IPS DF 6.9 (cell line): Measurements from ENCODE around the gene PARVB.

Source experiments
- DNase-seq: peaks from one replicate; pipeline ENCODE4 v3.0.0-alpha.2; 2013; ENCODE audit warnings: low read depth, low spot score
- H3K27ac ChIP-seq: one replicate; pipeline ENCODE4 v1.5.1; 2013; ENCODE audit warnings: low read length, control low read depth
- H3K27me3 ChIP-seq: 2 replicates; pipeline ENCODE4 v1.6.1; 2013; ENCODE audit warnings: mild to moderate bottlenecking, low read length; ENCODE audit not compliant: control insufficient read depth, insufficient read depth
- H3K36me3 ChIP-seq: 2 replicates; pipeline ENCODE4 v1.6.1; 2013; ENCODE audit warnings: low read length; ENCODE audit not compliant: control insufficient read depth, insufficient read depth
- H3K4me1 ChIP-seq: 2 replicates; pipeline ENCODE4 v1.6.1; 2013; ENCODE audit warnings: low read length; ENCODE audit not compliant: control insufficient read depth, insufficient read depth
- H3K4me3 ChIP-seq: 2 replicates; pipeline ENCODE4 v1.5.1; 2013; ENCODE audit warnings: mild to moderate bottlenecking, low read length
- H3K9me3 ChIP-seq: 2 replicates; pipeline ENCODE4 v1.6.1; 2013; ENCODE audit warnings: low read length, inconsistent platforms; ENCODE audit not compliant: control insufficient read depth, insufficient read depth
- WGBS: extraction: QIAGEN DNeasy Blood & Tissue Kit; methylation state at CpG from one replicate; pipeline ENCODE4 v1.1.7; 2013; ENCODE audit warnings: mixed read lengths, missing lambda C conversion rate; ENCODE audit not compliant: insufficient read length, insufficient coverage; 5-methylcytosine and 5-hydroxymethylcytosine counted together

PARVB gene

DNA sequence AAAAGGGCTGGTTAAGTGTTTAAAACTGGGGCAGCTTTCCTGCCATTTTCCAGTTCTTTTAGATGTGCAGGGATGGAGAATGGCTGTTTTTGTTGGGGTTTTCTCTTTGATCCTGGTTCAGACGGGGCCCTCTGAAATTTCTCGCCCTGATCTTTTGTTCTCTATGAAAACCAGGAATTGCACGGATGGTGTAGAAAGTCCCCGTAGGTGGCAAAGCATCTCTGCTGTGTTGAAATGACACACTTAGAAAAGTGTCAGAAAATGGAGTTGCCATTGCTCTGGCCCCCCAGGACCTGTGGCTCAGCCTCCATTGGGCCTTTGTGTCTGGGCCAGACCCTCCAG, 63.0 kb downstream of the PARVB start:
- H3K27ac ChIP-seq = no peak overlapping the region
- WGBS = no CpG with 5 or more reads among the region's 4 CpGs
- no peaks in the 10 kb centered on the region for H3K9me3 ChIP-seq
- no peak overlapping the region for H3K4me3 ChIP-seq
- no peak for DNase-seq
- no peaks in the 10 kb centered on the region; the same call in 1 of the 2 replicates for H3K4me1 ChIP-seq
- H3K27me3 ChIP-seq = no peaks in the 10 kb centered on the region
- H3K36me3 ChIP-seq = no peaks in the 10 kb centered on the region

DNA sequence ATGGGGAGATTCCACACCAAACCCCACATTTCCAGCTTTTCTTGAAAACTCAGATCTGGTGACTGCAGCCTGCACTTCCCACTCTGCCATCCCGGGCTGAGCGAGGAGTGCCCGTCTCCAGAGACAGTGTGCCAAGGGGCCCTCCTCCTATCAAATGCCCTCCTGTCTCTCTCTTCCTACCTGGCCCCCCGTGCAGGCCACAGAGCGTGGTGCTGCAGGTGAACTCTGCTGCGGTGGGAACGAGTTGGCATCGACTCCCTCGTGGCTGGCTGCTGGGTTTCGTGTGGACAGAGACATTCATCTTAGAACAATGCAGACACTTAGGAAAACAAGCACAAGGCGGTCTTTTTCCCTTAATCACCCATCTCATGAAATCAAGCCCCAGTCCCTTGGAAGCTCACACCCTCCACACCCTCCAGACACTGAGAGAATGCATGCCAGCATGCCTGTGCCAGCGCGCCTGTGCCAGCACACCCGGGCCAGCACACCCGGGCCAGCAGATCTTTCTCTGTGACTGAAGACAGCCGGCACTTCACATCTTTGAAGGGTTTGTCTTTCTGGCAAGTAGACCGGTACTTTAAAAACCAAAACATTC, 65.0 kb downstream of the PARVB start:
- Histone ChIP-seq H3K27me3 (no peaks in the 10 kb centered on the region), H3K9me3 (no peaks in the 10 kb centered on the region), H3K4me3 (no peak overlapping the region), H3K4me1 (no peaks in the 10 kb centered on the region), H3K36me3 (no peaks in the 10 kb centered on the region), H3K27ac (no peak overlapping the region)
- DNase-seq = no peak
- no CpG with 5 or more reads among the region's 17 CpGs for WGBS

- H3K4me1 ChIP-seq = no peaks in the 10 kb centered on the region
- H3K27me3 ChIP-seq = no peaks in the 10 kb centered on the region
- no peaks in the 10 kb centered on the region for H3K36me3 ChIP-seq
- no peak overlapping the region for H3K27ac ChIP-seq
- H3K9me3 ChIP-seq = no peaks in the 10 kb centered on the region
- no peak for DNase-seq
- no CpG with 5 or more reads among the region's 15 CpGs for WGBS
- no peak overlapping the region for H3K4me3 ChIP-seq
Measured at GRCh38 chr22:44089717-44090570, 65.8 kb downstream of the PARVB start.

- no peak overlapping the region for H3K4me3 ChIP-seq
- WGBS = no CpG with 5 or more reads among the region's 9 CpGs
- H3K36me3 ChIP-seq = no peaks in the 10 kb centered on the region
- H3K4me1 ChIP-seq = no peaks in the 10 kb centered on the region
- no peak for DNase-seq
- H3K27me3 ChIP-seq = no peaks in the 10 kb centered on the region
- H3K27ac ChIP-seq = no peak overlapping the region
- H3K9me3 ChIP-seq = no peaks in the 10 kb centered on the region
Measured at GRCh38 chr22:44090571-44090905, 66.4 kb downstream of the PARVB start.

- no peaks in the 10 kb centered on the region for H3K4me1 ChIP-seq
- no peaks in the 10 kb centered on the region for H3K9me3 ChIP-seq
- WGBS = no CpG with 5 or more reads among the region's 14 CpGs
- H3K36me3 ChIP-seq = no peaks in the 10 kb centered on the region
- H3K27me3 ChIP-seq = no peaks in the 10 kb centered on the region
- no peak for DNase-seq
- H3K27ac ChIP-seq = no peak overlapping the region
- no peak overlapping the region for H3K4me3 ChIP-seq
Measured at GRCh38 chr22:44091021-44091721, 67.1 kb downstream of the PARVB start.

DNA sequence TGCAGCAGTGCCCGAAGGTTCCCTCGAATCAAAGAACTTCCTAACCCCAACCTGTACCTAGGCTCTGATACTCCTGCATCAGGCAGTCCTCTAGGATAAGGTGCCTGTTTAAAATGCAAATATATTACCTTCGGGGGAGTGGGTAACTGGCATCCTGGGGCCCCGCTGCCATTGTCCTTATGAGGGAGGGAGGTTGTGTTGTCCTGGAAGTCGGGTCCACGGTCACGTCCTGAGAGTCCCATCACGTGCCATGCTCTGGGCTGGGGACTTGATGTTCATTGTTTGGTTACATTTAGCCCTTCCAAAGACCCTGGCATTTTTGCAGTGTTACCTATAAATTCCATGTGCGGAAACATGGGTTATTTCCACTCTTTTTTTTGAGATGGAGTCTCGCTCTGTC, 67.6 kb downstream of the PARVB start:
- Histone ChIP-seq H3K36me3 (no peaks in the 10 kb centered on the region), H3K4me3 (no peak overlapping the region), H3K27me3 (no peaks in the 10 kb centered on the region), H3K4me1 (no peaks in the 10 kb centered on the region), H3K27ac (no peak overlapping the region), H3K9me3 (no peaks in the 10 kb centered on the region)
- WGBS = no CpG with 5 or more reads among the region's 10 CpGs
- DNase-seq = no peak

- Histone ChIP-seq H3K4me1 (no peaks in the 10 kb centered on the region), H3K9me3 (no peaks in the 10 kb centered on the region), H3K4me3 (no peak overlapping the region), H3K27me3 (no peaks in the 10 kb centered on the region), H3K27ac (no peak overlapping the region), H3K36me3 (no peaks in the 10 kb centered on the region)
- WGBS = no CpG with 5 or more reads among the region's 8 CpGs
- DNase-seq = no peak
Measured at GRCh38 chr22:44092636-44093220, 68.6 kb downstream of the PARVB start.

- no peak for DNase-seq
- Histone ChIP-seq H3K4me3 (no peak overlapping the region), H3K27ac (no peak overlapping the region), H3K9me3 (no peaks in the 10 kb centered on the region), H3K4me1 (no peaks in the 10 kb centered on the region), H3K36me3 (no peaks in the 10 kb centered on the region), H3K27me3 (no peaks in the 10 kb centered on the region)
- no CpG with 5 or more reads among the region's 9 CpGs for WGBS
Measured at GRCh38 chr22:44093791-44094190, 69.7 kb downstream of the PARVB start.

GRCh38 chr22:44094751-44095302, 70.7 kb downstream of the PARVB start:
- H3K27me3 ChIP-seq = no peaks in the 10 kb centered on the region
- H3K9me3 ChIP-seq = no peaks in the 10 kb centered on the region
- no peaks in the 10 kb centered on the region for H3K36me3 ChIP-seq
- no peak for DNase-seq
- WGBS = no CpG with 5 or more reads among the region's 14 CpGs
- H3K4me1 ChIP-seq = no peaks in the 10 kb centered on the region
- no peak overlapping the region for H3K27ac ChIP-seq
- H3K4me3 ChIP-seq = no peak overlapping the region

GRCh38 chr22:44096736-44097135, 72.6 kb downstream of the PARVB start:
- H3K36me3 ChIP-seq = no peaks in the 10 kb centered on the region
- DNase-seq = no peak
- H3K9me3 ChIP-seq = no peaks in the 10 kb centered on the region
- no peaks in the 10 kb centered on the region for H3K27me3 ChIP-seq
- no peak overlapping the region for H3K27ac ChIP-seq
- WGBS = no CpG with 5 or more reads among the region's 11 CpGs
- H3K4me3 ChIP-seq = no peak overlapping the region
- no peaks in the 10 kb centered on the region for H3K4me1 ChIP-seq
